HG02610 (cell line): Measurements from ENCODE around the gene SULT2A1.
"Not testable (repeated sequence)": the region's sequence is repeated elsewhere in the genome, so short reads cannot be mapped to it uniquely, and the experiment has no call there.

Experiments used
- ATAC-seq: cut with Tn5 transposase; IDR thresholded peaks from one replicate; pipeline ENCODE4 v1.9.1; 2021; ENCODE audit warnings: mild to moderate bottlenecking, moderate library complexity; ENCODE audit not compliant: unreplicated experiment

Gene SULT2A1

DNA sequence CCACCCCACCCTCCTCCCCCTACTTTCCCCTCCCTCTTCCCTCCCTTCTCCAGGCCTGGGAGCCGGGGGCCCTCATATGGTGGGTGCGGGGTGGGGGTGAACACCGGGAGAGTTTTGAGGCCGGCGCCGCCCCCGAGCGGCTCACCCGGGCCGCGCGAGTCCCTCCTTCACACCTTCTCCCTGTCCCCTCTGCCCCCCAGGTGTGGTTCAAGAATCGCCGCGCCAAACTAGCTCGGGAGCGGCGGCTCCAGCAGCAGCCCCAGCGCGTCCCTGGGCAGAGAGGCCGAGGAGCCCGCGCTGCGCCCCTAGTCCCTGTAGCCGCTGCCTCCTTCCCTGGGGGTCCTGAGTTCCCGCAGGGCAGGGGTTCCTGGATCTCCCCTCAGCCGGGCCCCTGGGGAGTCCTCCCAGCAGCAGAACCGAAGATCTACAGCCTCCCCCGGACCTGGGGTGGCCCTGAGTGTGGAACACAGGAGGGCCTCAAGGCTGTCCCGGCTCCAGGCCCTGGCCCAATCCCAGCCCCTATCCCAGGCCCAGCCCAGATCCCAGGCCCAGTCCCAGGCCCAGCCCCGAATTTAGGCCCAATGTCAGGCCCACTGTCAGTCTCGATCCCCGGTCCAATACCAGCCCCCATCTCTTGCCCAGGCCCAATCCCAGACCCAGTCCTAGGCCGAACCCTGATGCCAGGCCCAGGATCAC, 25.4 kb downstream of the SULT2A1 start:
- ATAC-seq = no peak

DNA sequence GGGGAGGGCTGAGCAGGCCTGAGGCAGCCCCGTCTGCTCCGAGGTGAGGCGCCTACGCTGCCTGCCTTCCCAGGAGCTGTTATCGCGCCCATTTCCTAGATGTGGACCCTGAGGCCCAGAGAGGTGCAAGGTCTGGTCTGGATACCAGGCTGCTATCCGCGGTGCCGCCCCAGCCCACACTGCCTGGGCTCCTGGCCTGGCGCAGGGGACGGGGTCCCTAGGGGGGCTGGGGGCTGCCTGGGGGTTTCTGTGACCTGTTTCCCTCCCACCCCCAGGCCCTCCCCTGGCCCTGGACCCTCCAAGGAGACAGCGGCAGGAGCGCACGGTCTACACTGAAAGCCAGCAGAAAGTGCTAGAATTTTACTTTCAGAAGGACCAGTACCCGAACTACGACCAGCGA, 26.3 kb downstream of the SULT2A1 start:
- ATAC-seq = not testable (repeated sequence)

DNA sequence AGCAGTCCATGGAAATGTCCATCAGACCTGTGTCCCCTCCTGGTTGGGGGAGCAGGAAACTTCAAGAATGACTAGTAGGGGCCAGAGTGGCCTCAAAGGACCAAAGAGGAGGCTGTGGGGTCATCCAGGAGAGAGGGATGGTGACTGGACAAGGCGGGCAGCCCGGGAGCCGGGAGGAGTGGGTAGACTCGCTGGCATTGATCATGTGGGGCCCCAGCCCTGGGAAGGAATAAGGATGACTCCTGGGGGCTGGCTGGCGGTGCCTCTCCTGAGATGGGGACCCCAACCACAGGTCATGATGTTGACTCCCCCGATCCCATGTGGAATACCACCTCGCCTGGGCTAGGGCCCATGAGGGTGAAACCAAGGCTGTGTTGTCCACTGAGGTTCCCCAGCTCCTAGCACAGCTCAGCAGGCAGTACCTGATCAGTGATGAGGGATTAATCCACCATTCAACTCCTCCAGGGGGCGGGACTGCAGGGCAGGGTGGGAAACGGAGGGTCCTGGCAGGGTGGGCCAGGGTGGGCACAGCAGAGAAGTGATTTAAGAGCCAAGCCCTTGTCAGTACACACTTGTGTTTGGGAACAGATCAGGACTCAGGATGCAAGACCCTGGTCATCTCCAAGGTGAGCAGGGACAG, 27.3 kb downstream of the SULT2A1 start, which contains the start of gene TPRX2:
TSS of gene TPRX2 (plus strand) at position 590 of the 640 bp plus-strand sequence. CDS start at position 602, 12 bp downstream.
- ATAC-seq = not testable (repeated sequence)

DNA sequence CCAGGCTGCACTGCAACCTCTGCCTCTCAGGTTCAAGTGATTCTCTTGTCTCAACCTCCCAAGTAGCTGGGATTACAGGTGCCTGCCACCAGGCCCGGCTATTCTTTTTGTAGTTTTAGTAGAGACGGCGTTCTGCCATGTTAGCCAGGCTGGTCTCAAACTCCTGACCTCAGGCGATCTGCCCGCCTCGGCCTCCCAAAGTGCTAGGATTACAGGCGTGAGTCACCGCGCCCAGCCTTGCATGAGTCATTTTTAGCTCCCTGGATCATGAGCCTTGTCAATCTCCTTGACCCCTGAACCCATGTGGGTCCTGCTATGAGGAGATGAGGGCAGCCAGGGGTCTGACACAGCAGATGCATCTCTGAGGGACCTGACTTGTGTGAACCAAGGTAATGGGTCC, 27.9 kb downstream of the SULT2A1 start:
- ATAC-seq = not testable (repeated sequence)

DNA sequence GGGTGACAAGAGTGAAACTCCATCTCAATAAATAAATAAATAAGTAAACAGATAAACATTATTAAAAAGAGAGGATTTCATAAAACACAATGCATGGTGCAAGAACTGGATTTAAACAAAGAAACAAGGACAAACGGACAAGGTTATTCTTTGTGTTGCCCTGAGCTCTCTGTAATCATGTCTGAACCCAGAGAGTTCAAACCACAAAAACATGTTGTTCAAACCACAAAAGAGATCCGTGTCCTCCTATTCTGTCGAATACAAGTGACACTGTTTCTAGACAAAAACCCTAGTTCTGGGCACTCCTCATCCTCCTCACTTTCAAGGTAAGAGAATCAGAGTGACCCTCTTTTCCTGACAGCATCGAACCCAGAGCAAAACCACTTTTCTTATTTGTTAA, 31.7 kb downstream of the SULT2A1 start:
- ATAC-seq = no peak

DNA sequence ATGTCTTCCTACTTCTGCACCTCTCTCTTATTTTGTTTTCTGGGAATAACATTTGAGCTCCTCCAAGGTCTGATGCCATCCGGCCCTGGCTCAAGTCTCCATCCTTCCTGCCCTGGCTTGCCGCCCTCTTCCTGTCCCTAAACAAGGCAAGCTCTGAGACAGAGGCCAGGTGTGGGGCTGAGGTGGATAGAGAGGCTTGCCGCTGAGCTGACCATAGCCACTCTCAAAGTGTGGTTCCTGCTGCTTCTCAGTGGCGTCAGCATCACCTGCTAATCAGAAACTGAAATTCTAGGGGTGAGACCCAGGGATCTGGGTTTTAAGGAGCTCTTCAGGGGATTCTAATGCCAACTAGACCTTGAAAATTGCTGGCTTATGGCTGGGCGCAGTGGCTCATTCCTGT, 33.1 kb downstream of the SULT2A1 start:
- no peak for ATAC-seq

DNA sequence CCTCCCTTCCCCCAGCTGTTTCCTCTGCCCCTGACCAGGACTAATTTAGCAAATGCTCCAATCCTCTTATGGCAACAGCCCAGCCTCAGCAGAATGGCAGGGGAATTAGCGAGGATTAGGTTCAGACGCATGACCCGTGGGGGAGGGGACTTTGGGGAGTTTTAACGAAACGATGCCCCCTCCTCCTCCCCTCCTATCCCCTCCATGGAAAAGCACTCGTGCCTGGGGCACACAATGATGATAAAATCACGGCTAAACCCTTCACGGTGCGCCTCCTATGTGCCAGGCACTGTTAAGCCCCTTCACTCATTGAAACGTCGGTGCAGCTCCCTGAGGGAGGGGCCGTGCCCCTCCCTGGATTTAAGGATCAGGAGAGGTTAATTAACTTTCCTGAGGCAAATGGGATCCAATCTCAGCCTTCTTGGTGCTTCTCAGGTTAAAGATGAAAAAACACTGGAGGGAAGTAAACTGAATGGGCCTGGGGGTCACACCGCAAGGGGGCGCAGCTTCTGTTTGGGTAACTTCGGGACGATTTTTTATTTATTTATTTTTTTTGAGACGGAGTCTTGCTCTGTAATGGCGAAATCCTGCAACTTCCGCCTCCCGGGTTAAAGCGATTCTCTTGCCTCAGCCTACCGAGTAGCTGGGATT, 37.2 kb downstream of the SULT2A1 start:
- ATAC-seq = no peak

DNA sequence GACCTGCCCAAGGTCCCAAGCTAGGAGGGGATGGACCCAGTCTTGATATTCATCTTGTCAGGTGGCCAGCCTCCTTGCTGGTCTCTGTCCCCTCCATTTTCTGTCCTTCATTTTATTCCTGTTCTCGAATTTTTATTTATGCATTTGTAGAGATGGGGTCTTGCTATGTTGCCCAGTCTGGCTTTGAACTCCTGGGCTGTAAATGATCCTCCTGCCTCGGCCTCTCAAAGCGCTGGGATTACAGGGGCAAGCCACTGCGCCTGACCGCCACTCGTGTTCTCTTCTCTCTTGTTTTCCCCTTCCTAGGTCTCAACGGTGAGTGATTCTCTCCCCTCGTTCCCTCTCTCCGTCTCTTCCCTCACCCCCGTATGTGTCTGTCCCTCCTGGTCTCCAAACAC, 37.7 kb downstream of the SULT2A1 start:
- no peak for ATAC-seq

DNA sequence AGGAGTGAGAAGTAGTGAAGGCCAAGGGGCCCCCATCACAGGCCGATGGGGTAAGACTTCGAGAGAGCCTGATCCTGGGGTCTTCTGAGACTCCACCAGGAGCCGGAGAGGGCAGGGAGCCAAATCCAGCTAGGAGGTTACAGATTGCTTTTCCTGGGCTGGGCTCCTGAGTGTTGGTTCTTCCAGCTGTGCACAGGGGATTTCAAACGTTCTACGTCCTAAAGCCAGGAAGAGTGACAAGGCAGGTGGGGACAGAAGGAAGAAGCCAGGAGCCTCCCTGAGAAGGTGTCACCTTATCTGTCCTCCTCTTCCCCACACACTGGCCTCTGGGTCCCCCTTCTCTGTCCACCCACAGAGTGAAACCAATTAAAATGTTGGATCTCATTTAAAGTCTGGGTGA, 43.2 kb downstream of the SULT2A1 start:
- no peak for ATAC-seq

DNA sequence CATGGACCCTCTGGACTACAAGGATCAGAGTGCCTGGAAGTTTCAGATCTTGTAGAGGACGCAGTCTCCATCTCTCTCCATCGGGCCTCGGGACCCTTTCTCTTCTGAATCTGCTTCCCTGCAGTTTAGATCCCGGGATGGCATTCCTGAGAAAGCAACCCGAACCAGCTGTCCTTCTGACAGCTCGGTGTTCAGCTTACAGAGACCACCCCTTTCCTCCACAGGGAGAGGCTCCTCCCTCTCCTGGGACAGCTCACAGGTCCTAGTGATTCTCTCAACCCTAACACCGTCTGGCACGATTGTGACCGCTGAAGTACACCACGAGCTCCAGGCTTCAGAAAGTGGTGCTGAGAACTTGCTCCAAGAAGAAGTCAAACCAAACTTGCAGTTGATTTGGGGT, 46.2 kb downstream of the SULT2A1 start:
- ATAC-seq = no peak

DNA sequence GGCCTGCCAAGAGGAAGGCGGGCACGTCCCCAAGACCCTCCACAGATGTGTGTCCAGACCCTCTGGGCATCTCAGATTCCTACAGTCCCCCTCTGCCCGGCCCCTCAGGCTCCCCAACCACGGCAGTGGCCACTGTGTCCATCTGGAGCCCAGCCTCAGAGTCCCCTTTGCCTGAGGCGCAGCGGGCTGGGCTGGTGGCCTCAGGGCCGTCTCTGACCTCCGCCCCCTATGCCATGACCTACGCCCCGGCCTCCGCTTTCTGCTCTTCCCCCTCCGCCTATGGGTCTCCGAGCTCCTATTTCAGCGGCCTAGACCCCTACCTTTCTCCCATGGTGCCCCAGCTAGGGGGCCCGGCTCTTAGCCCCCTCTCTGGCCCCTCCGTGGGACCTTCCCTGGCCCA, 46.7 kb downstream of the SULT2A1 start:
- no peak for ATAC-seq

DNA sequence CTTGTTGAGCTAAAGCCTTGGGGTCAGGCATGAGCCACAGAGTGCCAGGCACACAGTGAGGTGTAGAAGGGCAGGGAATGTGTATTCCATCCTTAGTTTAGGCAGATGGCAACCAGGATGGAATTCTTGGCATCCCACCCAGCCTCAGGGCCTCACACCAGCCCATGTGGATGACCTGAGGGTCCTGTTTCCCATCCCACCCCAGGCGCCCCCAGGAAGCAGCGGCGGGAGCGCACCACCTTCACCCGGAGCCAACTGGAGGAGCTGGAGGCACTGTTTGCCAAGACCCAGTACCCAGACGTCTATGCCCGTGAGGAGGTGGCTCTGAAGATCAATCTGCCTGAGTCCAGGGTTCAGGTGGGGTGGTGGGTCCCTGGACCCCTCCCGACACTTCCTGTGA, 50.1 kb downstream of the SULT2A1 start:
- ATAC-seq = no peak

DNA sequence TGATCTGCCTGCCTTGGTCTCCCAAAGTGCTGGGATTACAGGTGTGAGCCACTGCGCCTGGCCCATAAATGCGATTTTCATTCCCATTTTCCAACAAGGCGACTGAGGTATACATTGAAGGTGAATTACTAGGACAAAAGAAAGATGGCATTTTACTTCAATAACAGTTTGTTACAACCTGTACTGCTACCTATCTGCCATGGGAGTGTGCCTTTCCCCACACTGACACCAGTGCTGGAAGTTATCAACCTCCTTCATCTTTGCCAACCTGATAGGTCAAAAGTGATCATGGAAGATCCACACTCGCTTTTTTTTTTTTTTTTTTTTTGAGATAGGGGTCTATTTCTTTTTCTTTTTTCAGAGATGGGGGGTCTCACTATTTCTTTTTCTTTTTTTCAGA, 53.4 kb downstream of the SULT2A1 start:
- no peak for ATAC-seq

DNA sequence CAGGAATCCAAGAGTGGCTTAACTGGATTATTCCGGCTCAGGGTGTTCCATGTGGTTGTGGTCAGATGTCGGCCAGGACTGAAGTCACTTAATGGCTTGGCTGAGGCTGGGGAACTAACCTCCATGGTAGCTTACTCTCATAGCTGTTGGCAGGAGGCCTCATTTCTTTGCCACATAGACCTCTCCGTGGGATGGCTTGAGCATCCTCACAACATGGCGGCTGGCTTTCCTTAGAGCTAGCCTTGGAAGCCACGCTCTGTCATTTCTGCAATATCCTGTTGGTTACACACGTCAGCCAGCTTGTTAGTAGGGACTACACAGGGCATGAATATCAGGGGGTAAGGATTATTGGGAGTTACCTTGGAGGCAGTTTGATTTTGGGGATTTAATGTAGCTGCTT, 59.3 kb downstream of the SULT2A1 start:
- ATAC-seq = no peak

DNA sequence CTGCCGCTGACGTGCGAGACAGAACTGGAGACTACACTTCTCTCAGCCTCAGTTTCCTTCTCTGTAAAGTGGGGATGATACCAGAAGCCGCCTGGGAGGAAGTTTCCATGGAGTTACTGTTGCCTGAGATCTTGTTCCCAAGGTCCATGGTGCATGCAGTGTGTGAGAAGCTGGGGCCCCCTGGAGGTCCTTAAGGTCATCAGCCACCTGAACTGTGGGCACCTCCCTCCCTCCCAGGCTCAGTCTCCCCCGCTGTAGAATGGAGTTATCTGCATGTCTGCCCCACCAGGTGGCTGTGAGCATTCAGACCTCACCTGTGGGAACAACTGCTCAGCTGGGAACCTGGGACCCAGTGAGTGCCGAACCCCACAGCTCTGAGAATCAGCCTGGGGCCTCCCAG, 61.7 kb downstream of the SULT2A1 start:
- no peak for ATAC-seq

DNA sequence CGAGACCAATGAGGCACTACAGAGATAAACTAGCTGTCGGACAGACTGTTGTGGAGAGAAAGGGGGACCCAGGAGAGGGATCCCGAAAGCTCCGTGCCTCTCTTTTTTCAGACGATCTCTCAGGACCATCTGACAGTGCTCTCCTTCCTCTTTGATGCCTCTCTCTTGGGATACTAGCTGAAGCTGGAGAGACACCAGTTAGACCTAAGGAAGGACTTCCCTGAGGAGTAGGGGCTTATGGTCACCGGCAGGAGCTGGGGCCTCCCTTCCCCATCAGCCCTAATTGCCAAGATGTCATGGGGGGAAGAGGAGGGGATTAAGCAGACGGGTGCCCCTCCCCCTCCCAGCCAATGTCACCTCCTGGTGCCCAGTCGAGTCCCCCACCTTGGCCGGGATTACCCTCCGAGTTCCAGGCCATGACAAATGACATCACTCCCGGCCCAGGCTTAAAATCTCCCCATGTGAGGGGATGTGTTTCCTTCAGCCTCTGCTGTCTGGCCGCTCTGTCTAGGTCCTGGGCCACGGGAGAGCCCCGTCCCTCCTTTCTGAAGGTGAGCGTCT, 64.6 kb downstream of the SULT2A1 start, which contains the start of gene CRX:
TSS of gene CRX (plus strand) at position 478 of the 561 bp plus-strand sequence. CDS start 12,507 bp downstream, outside the sequence.
- ATAC-seq = no peak
